ENCODE measurements around the gene FCER2.

GRCh38 chr19:7746903-7747884, 45.3 kb upstream of the FCER2 start, which contains the start of gene CD209:
- TF ChIP-seq, protein P1, sequence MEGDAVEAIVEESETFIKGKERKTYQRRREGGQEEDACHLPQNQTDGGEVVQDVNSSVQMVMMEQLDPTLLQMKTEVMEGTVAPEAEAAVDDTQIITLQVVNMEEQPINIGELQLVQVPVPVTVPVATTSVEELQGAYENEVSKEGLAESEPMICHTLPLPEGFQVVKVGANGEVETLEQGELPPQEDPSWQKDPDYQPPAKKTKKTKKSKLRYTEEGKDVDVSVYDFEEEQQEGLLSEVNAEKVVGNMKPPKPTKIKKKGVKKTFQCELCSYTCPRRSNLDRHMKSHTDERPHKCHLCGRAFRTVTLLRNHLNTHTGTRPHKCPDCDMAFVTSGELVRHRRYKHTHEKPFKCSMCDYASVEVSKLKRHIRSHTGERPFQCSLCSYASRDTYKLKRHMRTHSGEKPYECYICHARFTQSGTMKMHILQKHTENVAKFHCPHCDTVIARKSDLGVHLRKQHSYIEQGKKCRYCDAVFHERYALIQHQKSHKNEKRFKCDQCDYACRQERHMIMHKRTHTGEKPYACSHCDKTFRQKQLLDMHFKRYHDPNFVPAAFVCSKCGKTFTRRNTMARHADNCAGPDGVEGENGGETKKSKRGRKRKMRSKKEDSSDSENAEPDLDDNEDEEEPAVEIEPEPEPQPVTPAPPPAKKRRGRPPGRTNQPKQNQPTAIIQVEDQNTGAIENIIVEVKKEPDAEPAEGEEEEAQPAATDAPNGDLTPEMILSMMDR (IDR thresholded peaks at IDR 0.05; ENCODE audit: low read length) = no peak
- no peak for TF ChIP-seq EZH2 (optimal IDR thresholded peaks at IDR 0.05; ENCODE audit: low read depth, low read length)
